HG03135 (cell line): ENCODE data around the gene OTUD5.

Source experiments
- ATAC-seq: cut with Tn5 transposase; IDR thresholded peaks from one replicate; pipeline ENCODE4 v1.9.1; 2021; ENCODE audit warnings: mild to moderate bottlenecking, moderate library complexity; ENCODE audit not compliant: unreplicated experiment

The OTUD5 gene

GRCh38 chrX:48972220-48973164 lies 15.1 kb upstream of the OTUD5 start:
- ATAC-seq: no peak

GRCh38 chrX:48971249-48972219 lies 14.1 kb upstream of the OTUD5 start, which contains the start of gene KCND1:
KCND1 (minus strand) TSS chrX:48971844; CDS start chrX:48970271, 1,573 bp downstream.
- ATAC-seq: no peak

- ATAC-seq: no peak
Observed at GRCh38 chrX:48969471-48969870, 12.1 kb upstream of the OTUD5 start.

GRCh38 chrX:48968377-48968776 lies 11.0 kb upstream of the OTUD5 start:
- no peak for ATAC-seq

- ATAC-seq: no peak
Observed at GRCh38 chrX:48966796-48967579, 9.6 kb upstream of the OTUD5 start.

GRCh38 chrX:48965959-48966358 lies 8.6 kb upstream of the OTUD5 start:
- no peak for ATAC-seq

GRCh38 chrX:48961585-48962091 lies 4.2 kb upstream of the OTUD5 start:
- no peak for ATAC-seq

- ATAC-seq: no peak
Observed at GRCh38 chrX:48960291-48960690, 2.9 kb upstream of the OTUD5 start.

GRCh38 chrX:48958635-48959094 lies 1.3 kb upstream of the OTUD5 start:
- no peak for ATAC-seq

GRCh38 chrX:48957827-48958634 lies 624 bp upstream of the OTUD5 start:
- peak; percentile 77 for ATAC-seq

- peak; percentile 3 for ATAC-seq
Observed at GRCh38 chrX:48956728-48957414, 536 bp downstream of the OTUD5 start.

GRCh38 chrX:48948589-48948988 lies 8.8 kb downstream of the OTUD5 start:
- ATAC-seq: no peak

GRCh38 chrX:48945517-48946348 lies 11.7 kb downstream of the OTUD5 start:
- no peak for ATAC-seq

GRCh38 chrX:48942895-48943294 lies 14.5 kb downstream of the OTUD5 start:
- no peak for ATAC-seq

- ATAC-seq: no peak
Observed at GRCh38 chrX:48940404-48940955, 16.9 kb downstream of the OTUD5 start.

GRCh38 chrX:48939524-48940228 lies 17.7 kb downstream of the OTUD5 start:
- no peak for ATAC-seq
